ACHN (cell line): Measurements from ENCODE around the gene ADAM10.

Experiments
- DNase-seq: peaks from one replicate; pipeline ENCODE4 v3.0.0-alpha.2; 2015
- in situ Hi-C: cut with HindIII; loops from 2 replicates; pipeline ENCODE4 v1.10.0; 2017; ENCODE audit warnings: low sequenced_read_pairs, low pct_ligation_motif_present, low pct_unique_long_range_greater_than_20kb

ADAM10 gene

GRCh38 chr15:58762285-58762684 lies 12.8 kb upstream of the ADAM10 start:
- no peak for DNase-seq
- in situ Hi-C loops: no loop called here

GRCh38 chr15:58761010-58761388 lies 11.5 kb upstream of the ADAM10 start:
- in situ Hi-C loops: no loop called here

GRCh38 chr15:58760385-58761009 lies 11.0 kb upstream of the ADAM10 start:
- in situ Hi-C loops: no loop called here
- DNase-seq: no peak

More at GRCh38 chr15:58761010-58761388, 11.5 kb upstream of the ADAM10 start:
- DNase-seq: no peak

- in situ Hi-C loops: no loop called here
- DNase-seq: no peak
Measured at GRCh38 chr15:58758141-58758540, 8.6 kb upstream of the ADAM10 start.

- DNase-seq: no peak
- in situ Hi-C loops: no loop called here
Measured at GRCh38 chr15:58755956-58756355, 6.4 kb upstream of the ADAM10 start.

GRCh38 chr15:58755350-58755749 lies 5.8 kb upstream of the ADAM10 start:
- in situ Hi-C loops: no loop called here
- no peak for DNase-seq

GRCh38 chr15:58752716-58753115 lies 3.2 kb upstream of the ADAM10 start:
- in situ Hi-C loops: no loop called here
- DNase-seq: no peak

GRCh38 chr15:58748852-58749531 lies 515 bp downstream of the ADAM10 start:
- no peak for DNase-seq
- in situ Hi-C loops: no loop called here

- in situ Hi-C loops: no loop called here
- DNase-seq: no peak
Measured at GRCh38 chr15:58748040-58748851, 1.3 kb downstream of the ADAM10 start.

- no peak for DNase-seq
- in situ Hi-C loops: no loop called here
Measured at GRCh38 chr15:58746174-58746573, 3.3 kb downstream of the ADAM10 start.

- DNase-seq: no peak
- in situ Hi-C loops: no loop called here
Measured at GRCh38 chr15:58742819-58743502, 6.5 kb downstream of the ADAM10 start.

- peak; percentile 57 for DNase-seq
- in situ Hi-C loops: no loop called here
Measured at GRCh38 chr15:58742022-58742813, 7.3 kb downstream of the ADAM10 start.

- no peak for DNase-seq
- in situ Hi-C loops: no loop called here
Measured at GRCh38 chr15:58741032-58741431, 8.5 kb downstream of the ADAM10 start.

- in situ Hi-C loops: no loop called here
- no peak for DNase-seq
Measured at GRCh38 chr15:58740436-58740835, 9.1 kb downstream of the ADAM10 start.

GRCh38 chr15:58738046-58738707 lies 11.3 kb downstream of the ADAM10 start:
- no peak for DNase-seq
- in situ Hi-C loops: no loop called here

GRCh38 chr15:58737298-58737697 lies 12.2 kb downstream of the ADAM10 start:
- DNase-seq: no peak
- in situ Hi-C loops: no loop called here

GRCh38 chr15:58736018-58736643 lies 13.4 kb downstream of the ADAM10 start:
- in situ Hi-C loops: no loop called here

More at GRCh38 chr15:58736018-58736643, 13.4 kb downstream of the ADAM10 start:
- DNase-seq: no peak
